ENCODE results near the gene SOBP.
A peak's percentile ranks its signal among the peaks of the same experiment; 100 is the strongest.

SOBP gene

DNA sequence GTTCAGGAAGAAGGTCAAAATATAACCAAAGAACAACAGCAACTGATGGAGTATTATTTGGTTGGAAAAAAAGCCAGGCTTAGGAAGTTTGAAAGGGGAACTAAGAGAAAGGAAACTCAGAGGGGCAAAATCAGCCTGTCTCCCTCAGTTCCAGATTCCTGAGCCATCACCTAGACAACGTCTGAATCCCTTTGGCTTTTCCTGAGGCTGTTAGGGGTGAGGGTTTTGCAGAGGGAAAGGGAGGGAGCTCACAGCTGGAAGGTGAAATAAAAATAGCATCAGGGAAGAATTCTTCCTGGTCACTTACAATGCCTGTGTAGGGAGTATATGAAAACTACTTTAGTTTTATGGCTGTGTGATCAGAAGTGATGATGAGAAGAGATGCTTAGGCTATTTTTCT is 100.5 kb downstream of the SOBP start:
- DNase-seq, result no peak

- DNase-seq, result no peak
Observed at GRCh38 chr6:107591346-107591745, 101.4 kb downstream of the SOBP start.

DNA sequence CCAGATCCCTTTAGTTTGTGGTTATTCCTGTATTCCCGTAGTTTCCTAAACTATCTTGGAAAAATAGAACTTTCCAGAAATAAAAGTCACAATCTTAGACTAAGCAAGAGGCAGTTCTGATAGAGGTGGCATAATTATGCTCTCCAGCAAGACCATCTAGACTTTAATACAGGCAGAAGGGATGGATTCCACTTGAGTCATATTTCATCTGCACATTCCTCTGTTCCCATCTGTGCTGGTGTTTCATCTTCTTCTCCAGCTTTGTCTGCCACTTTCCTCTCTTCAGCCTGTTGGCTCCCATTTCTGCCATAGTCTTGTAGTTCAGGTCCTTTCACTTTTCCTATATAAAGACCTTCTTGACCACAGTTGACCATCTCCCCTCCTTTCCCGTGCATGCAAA is 102.9 kb downstream of the SOBP start:
- no peak for DNase-seq

- DNase-seq, result no peak
Observed at GRCh38 chr6:107594736-107595135, 104.8 kb downstream of the SOBP start.

GRCh38 chr6:107598091-107598490 is 108.2 kb downstream of the SOBP start:
- no peak for DNase-seq

- DNase-seq, result no peak
Observed at GRCh38 chr6:107599043-107599442, 109.1 kb downstream of the SOBP start.

- DNase-seq, result no peak
Observed at GRCh38 chr6:107600121-107600520, 110.2 kb downstream of the SOBP start.

GRCh38 chr6:107600936-107601335 is 111.0 kb downstream of the SOBP start:
- no peak for DNase-seq

- no peak for DNase-seq
Observed at GRCh38 chr6:107601406-107601805, 111.5 kb downstream of the SOBP start.

- DNase-seq, result no peak
Observed at GRCh38 chr6:107602321-107603005, 112.5 kb downstream of the SOBP start.

GRCh38 chr6:107603006-107603370 is 113.1 kb downstream of the SOBP start:
- DNase-seq, result no peak

DNA sequence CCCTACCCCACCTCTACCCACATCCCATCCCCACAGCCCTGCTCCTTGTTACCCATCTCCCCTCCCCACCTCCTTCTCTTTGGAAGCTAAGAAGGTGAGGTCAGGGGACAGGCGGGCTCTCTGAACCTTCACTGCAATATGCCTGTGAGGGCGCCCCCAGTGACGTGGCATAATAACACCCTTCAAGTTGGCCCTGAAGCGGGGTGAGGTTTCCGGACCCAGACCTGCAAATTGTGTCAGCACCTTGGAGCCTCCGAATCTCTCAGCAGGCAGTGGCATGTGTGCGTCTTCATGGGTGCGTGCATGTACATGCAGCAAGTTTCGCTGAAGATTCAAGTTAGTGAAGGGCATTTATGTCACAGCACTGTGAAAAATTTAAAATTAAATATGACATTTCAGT is 114.6 kb downstream of the SOBP start:
- DNase-seq, result no peak

GRCh38 chr6:107606407-107606806 is 116.5 kb downstream of the SOBP start:
- no peak for DNase-seq

GRCh38 chr6:107607116-107607515 is 117.2 kb downstream of the SOBP start:
- no peak for DNase-seq

DNA sequence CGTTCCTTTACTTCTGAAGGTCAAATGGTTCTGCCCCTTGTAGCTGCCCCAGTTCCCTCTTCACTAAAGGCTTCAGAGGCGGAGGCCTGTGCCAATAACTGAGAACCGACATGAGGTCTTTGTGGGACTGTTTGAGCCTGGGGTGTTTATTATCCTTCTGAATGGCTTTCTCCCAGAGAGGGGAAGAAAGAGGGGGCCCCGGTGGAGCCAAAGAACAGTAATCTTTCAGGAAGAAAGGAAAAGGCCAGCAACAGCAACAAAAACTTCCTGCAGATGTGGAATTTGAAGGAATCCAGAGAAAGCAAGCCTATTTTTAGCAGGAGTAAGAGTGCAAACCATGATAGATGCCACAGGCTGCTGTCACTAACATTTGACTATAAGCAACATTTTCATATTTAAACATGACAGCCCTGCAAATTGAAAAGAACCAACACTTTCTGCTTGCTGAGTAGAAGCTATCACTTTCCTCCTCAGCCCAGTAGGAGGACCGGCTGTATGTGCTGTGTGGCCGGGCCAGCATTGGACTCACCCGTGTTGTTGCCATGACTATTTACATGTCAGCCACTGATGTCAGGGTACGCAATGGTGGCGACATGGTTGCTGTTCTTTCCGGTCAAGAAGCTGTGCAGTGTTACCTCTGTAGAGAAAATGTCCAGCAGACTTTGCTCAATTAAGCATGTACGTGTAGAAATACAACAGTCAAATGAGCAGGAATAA is 121.3 kb downstream of the SOBP start:
- DNase-seq, result no peak

GRCh38 chr6:107612762-107613415 is 123.0 kb downstream of the SOBP start:
- no peak for DNase-seq

GRCh38 chr6:107613651-107614379 is 123.9 kb downstream of the SOBP start:
- DNase-seq, result no peak

GRCh38 chr6:107614828-107615227 is 124.9 kb downstream of the SOBP start:
- DNase-seq, result no peak

DNA sequence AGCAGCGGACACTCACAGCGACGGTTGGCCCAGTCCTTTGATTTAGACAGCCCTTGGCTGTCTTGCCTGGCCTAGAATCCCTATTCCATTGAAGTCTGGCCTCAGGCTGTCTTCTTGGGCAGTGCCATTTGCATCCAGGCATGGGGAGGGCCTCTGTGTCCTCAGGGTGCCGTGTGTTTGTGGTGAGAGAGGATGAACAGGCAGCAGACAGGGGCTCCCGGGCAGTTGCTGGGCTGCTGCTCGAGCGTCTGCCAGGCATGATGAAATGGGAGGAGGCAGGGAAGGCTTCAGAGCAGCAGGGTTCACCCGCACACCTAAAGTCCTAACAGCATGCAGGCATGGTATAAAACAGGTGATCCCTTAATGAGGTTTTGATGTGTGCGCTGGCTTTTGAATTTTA is 126.9 kb downstream of the SOBP start:
- no peak for DNase-seq

DNA sequence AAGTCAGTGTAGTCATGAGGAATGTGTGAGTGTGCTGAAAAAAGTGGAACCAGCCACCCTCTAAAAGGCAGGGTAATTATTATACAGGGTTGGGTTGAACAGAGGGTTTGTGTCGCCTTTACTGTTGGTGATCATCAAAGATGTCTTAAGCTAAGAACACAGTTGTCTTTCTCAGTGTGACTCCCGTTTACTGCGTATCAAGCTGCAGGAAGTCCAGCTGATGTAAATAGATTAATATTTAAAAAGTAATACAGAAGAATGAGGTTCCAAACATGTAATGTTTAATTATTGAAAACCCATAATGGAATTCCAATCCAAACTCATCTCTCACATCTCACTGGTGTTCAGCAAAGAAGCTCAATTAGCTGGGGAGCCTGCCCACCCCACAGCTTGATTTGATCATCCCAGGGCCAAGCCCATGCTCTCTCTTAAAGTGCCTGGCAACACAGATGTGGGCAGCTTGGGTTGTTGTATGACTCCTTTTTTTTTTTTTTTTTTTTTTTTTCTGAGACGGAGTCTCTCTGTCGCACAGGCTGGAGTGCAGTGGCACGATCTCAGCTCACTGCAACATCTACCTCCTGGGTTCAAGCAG is 127.5 kb downstream of the SOBP start:
- no peak for DNase-seq

DNA sequence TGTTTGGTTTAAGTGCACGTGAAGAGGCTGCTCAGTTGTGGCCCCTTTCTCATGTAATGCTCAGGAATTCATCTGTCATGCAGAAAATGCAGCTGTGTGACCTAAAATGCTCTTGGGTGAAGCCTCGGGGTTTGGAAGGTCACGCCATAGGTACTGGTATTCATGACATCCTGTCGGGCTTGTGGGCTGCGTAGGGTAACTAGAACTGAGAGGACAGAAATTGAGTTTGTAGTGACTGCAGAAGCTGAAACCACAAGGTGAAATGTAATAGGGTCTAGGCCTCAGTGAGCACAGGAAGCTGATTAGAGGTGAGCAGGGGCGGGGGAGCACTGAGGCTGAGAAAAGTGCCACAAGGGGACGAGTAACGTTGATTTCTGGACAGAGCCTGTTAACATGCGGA is 128.8 kb downstream of the SOBP start:
- peak; percentile 49 for DNase-seq

- DNase-seq, result no peak
Observed at GRCh38 chr6:107620732-107621131, 130.8 kb downstream of the SOBP start.
